Measurements from ENCODE around the gene PEX14.

The PEX14 gene

DNA sequence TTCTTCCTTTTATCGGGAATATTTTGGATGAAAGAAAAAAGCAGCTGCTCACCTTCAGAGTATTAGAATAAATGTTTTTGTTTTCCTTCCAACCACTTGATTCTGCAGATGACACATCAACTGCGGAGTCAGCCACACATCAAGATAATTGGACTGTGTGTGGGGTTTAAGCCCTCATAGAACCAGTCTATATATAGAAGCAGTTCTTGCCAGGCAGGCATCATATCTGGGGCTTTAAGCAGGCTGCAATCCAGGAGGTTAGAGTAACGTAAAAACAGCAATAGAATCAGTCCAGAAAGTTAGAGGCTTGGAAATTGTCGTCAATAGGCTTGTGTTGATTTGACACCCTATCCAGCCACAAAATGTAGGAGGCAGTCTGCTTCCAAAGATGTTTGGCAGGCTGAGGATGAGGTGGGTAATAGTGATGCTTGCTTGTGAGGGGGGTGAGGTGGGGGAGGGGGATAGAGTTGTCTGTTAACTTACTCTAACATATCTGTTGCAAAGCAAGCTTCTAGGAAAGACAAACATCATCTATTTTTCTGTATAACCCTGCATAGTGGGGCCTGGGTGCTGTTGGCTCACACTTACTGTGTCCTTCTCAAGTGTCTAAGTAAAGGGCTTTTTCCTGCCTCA is 64.8 kb downstream of the PEX14 start:
- Histone ChIP-seq H3K9me3 (ENCODE audit: severe bottlenecking) (no peaks in the 10 kb centered on the region), H3K27ac (no peak overlapping the region), H3K4me3 (ENCODE audit: low read depth, low read length) (no peak overlapping the region), H3K27me3 (ENCODE audit: insufficient read depth, low read depth, severe bottlenecking) (no peaks in the 10 kb centered on the region), H3K36me3 (peaks cover 13% of the 10 kb centered on the region; the same call in 1 of the 2 replicates)
- DNase-seq, result no peak
- no peak for TF ChIP-seq CTCF (IDR thresholded peaks at IDR 0.05; ENCODE audit: low read depth, low read length)

GRCh38 chr1:10540277-10541005 is 65.7 kb downstream of the PEX14 start:
- H3K36me3 ChIP-seq, result peaks cover 13% of the 10 kb centered on the region; the same call in 1 of the 2 replicates
- TF ChIP-seq CTCF (IDR thresholded peaks at IDR 0.05; ENCODE audit: low read depth, low read length), result no peak

GRCh38 chr1:10541286-10541685 is 66.5 kb downstream of the PEX14 start:
- peaks cover 13% of the 10 kb centered on the region; the same call in 1 of the 2 replicates for H3K36me3 ChIP-seq
- H3K4me3 ChIP-seq (ENCODE audit: low read depth, low read length), result no peak overlapping the region
- H3K9me3 ChIP-seq (ENCODE audit: severe bottlenecking), result no peaks in the 10 kb centered on the region
- DNase-seq, result no peak
- no peaks in the 10 kb centered on the region for H3K27me3 ChIP-seq (ENCODE audit: insufficient read depth, low read depth, severe bottlenecking)
- TF ChIP-seq CTCF (IDR thresholded peaks at IDR 0.05; ENCODE audit: low read depth, low read length), result no peak
- no peak overlapping the region for H3K27ac ChIP-seq

More at GRCh38 chr1:10540277-10541005, 65.7 kb downstream of the PEX14 start:
- H3K4me3 ChIP-seq (ENCODE audit: low read depth, low read length), result no peak overlapping the region
- no peak for DNase-seq
- H3K27me3 ChIP-seq (ENCODE audit: insufficient read depth, low read depth, severe bottlenecking), result no peaks in the 10 kb centered on the region
- no peaks in the 10 kb centered on the region for H3K9me3 ChIP-seq (ENCODE audit: severe bottlenecking)
- H3K27ac ChIP-seq, result no peak overlapping the region

DNA sequence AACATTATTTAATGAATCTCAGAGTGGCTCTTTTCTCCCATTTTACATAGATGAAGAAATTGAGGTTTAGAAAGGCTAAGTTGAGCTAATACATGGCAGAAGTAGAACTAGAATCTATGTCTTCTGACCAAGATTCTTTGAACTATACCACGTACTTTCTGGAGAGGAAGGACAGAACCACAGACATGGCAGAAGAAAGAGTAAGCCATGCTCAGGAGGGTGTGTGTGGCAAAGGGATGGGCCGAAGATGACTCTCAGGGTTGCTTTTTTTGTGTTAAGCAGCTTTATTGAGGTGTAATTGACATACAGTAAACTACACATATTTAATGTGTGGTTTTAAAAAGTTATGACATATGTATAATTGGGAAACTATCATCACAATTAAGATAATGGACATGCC is 69.5 kb downstream of the PEX14 start:
- TF ChIP-seq CTCF (IDR thresholded peaks at IDR 0.05; ENCODE audit: low read depth, low read length), result no peak
- no peak for DNase-seq
- Histone ChIP-seq H3K9me3 (ENCODE audit: severe bottlenecking) (no peaks in the 10 kb centered on the region), H3K36me3 (peaks cover 13% of the 10 kb centered on the region; the same call in 1 of the 2 replicates), H3K27me3 (ENCODE audit: insufficient read depth, low read depth, severe bottlenecking) (no peaks in the 10 kb centered on the region), H3K4me3 (ENCODE audit: low read depth, low read length) (no peak overlapping the region), H3K27ac (no peak overlapping the region)

DNA sequence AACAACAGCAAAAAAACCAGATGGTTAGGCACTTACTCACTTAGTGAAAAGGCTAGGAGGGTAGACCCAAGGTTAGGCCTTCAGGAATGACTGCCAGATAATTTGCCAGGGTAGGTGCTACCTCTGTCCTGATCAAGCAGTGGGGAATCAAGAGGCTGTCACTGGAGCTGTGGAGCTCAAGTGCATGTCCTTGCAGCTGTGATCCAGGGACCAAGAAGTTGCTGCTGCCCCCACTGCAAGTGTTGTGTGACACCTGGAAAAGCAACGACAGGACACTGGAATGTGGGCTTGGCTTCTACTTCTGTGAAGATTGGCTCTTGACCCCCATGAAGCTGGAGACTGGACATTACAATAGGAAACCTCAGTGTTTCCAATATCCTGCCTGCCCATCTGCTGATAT is 72.1 kb downstream of the PEX14 start:
- Histone ChIP-seq H3K4me3 (ENCODE audit: low read depth, low read length) (no peak overlapping the region), H3K36me3 (peaks cover 8% of the 10 kb centered on the region; the same call in 1 of the 2 replicates), H3K9me3 (ENCODE audit: severe bottlenecking) (no peaks in the 10 kb centered on the region), H3K27ac (no peak overlapping the region), H3K27me3 (ENCODE audit: insufficient read depth, low read depth, severe bottlenecking) (no peaks in the 10 kb centered on the region)
- TF ChIP-seq CTCF (IDR thresholded peaks at IDR 0.05; ENCODE audit: low read depth, low read length), result no peak
- no peak for DNase-seq
